ENCODE results near the gene TLNRD1.

GRCh38 chr15:81046290-81046689 is 45.6 kb downstream of the TLNRD1 start:
- TF ChIP-seq CTCF (IDR thresholded peaks at IDR 0.05; ENCODE audit: low read depth, low read length) (no peak), EZH2phosphoT487 (IDR thresholded peaks at IDR 0.05; ENCODE audit: low read depth) (no peak)

Data from OCI-LY3 (cell line).